Sigmoid colon (tissue), 4 donors: Measurements from ENCODE around the gene CHRM5.

Experiments
- POLR2AphosphoS5 ChIP-seq, 4 donors: sonication (generic); formaldehyde crosslinking; IDR thresholded peaks; one replicate each; pipeline ENCODE4 v1.6.1; 2017; ENCODE audit warnings: antibody characterized with exemption in 4 of 4
- TF ChIP-seq, protein P1 (sequence below), 4 experiments: fragments of 450-650 bp in 3 of 4; fragments of 200-600 bp in 1 of 4; IDR thresholded peaks; one replicate each; pipeline ENCODE4 v1.5.1; 2016 to 2019; ENCODE audit warnings: antibody characterized with exemption in 4 of 4, mild to moderate bottlenecking in 3 of 4, moderate library complexity in 2 of 4

DNA sequence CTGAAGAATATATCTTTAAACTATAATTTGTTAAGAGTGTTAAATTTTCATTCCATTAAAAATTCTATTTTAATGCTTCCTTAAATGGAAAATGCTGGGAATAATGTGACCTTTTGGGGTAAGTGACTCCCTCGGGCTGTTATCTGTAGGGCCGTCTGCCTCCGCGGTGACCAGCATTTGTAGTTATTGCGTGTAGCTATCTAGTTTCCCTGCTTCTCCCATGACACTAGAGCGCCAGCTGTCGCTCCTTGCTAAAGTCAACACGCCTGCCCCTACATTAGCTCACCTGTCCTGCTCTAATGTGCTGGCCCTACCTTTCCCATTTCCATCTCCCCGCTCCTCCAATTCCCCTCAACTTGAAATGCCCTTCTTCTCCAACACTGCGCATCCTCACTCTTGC, 12.4 kb upstream of the CHRM5 start:
- TF ChIP-seq, protein P1, sequence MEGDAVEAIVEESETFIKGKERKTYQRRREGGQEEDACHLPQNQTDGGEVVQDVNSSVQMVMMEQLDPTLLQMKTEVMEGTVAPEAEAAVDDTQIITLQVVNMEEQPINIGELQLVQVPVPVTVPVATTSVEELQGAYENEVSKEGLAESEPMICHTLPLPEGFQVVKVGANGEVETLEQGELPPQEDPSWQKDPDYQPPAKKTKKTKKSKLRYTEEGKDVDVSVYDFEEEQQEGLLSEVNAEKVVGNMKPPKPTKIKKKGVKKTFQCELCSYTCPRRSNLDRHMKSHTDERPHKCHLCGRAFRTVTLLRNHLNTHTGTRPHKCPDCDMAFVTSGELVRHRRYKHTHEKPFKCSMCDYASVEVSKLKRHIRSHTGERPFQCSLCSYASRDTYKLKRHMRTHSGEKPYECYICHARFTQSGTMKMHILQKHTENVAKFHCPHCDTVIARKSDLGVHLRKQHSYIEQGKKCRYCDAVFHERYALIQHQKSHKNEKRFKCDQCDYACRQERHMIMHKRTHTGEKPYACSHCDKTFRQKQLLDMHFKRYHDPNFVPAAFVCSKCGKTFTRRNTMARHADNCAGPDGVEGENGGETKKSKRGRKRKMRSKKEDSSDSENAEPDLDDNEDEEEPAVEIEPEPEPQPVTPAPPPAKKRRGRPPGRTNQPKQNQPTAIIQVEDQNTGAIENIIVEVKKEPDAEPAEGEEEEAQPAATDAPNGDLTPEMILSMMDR (IDR thresholded peaks at IDR 0.05) = no peak
- no peak for TF ChIP-seq POLR2AphosphoS5 (IDR thresholded peaks at IDR 0.05)
